ENCODE results near the gene AP3S2.

AP3S2 gene

GRCh38 chr15:89781891-89782618 lies 111.7 kb downstream of the AP3S2 start:
- no peaks in the 10 kb centered on the region for H3K9me2 ChIP-seq (replicated peaks; ENCODE audit: low read depth, low read length)
- H3F3A ChIP-seq (ENCODE audit: low read depth): no peaks in the 10 kb centered on the region
- no peaks in the 10 kb centered on the region for H3K9me3 ChIP-seq (ENCODE audit: insufficient read depth, low read depth, low read length)
- H3K36me3 ChIP-seq (ENCODE audit: insufficient read depth, low read length): no peaks in the 10 kb centered on the region
- H3K4me1 ChIP-seq (ENCODE audit: insufficient read depth, low read length, poor library complexity, severe bottlenecking): peaks cover 4% of the 10 kb centered on the region
- no peaks in the 10 kb centered on the region for H4K20me1 ChIP-seq (ENCODE audit: insufficient read depth, low read length, poor library complexity, severe bottlenecking)
- no peak overlapping the region for H3K9ac ChIP-seq (ENCODE audit: low read depth, low read length, poor library complexity, severe bottlenecking)
- H2AFZ ChIP-seq (ENCODE audit: low read length): no peak overlapping the region
- H3K4me2 ChIP-seq (ENCODE audit: low read depth, low read length, poor library complexity, severe bottlenecking): no peak overlapping the region
- H3K79me2 ChIP-seq (ENCODE audit: insufficient read depth, low read length): no peaks in the 10 kb centered on the region
- no peaks in the 10 kb centered on the region for H3K27me3 ChIP-seq (ENCODE audit: insufficient read depth, low read length, poor library complexity, severe bottlenecking)
- TF ChIP-seq EZH2phosphoT487 (IDR thresholded peaks at IDR 0.05; ENCODE audit: borderline replicate concordance): no peak
- no peak for TF ChIP-seq CTCF (conservative IDR thresholded peaks at IDR 0.05; ENCODE audit: low read length)
- H3K4me3 ChIP-seq (ENCODE audit: low read length, poor library complexity, severe bottlenecking): no peak overlapping the region

- H3K9ac ChIP-seq (ENCODE audit: low read depth, low read length, poor library complexity, severe bottlenecking): no peak overlapping the region
Observed at GRCh38 chr15:89781055-89781454, 112.7 kb downstream of the AP3S2 start.

GRCh38 chr15:89780601-89781000 lies 113.2 kb downstream of the AP3S2 start:
- H3K4me2 ChIP-seq (ENCODE audit: low read depth, low read length, poor library complexity, severe bottlenecking): no peak overlapping the region
- H3K9ac ChIP-seq (ENCODE audit: low read depth, low read length, poor library complexity, severe bottlenecking): no peak overlapping the region
- no peaks in the 10 kb centered on the region for H3K27me3 ChIP-seq (ENCODE audit: insufficient read depth, low read length, poor library complexity, severe bottlenecking)
- no peaks in the 10 kb centered on the region for H3K36me3 ChIP-seq (ENCODE audit: insufficient read depth, low read length)
- TF ChIP-seq EZH2phosphoT487 (IDR thresholded peaks at IDR 0.05; ENCODE audit: borderline replicate concordance) (no peak), CTCF (conservative IDR thresholded peaks at IDR 0.05; ENCODE audit: low read length) (no peak)
- H3K4me1 ChIP-seq (ENCODE audit: insufficient read depth, low read length, poor library complexity, severe bottlenecking): peaks cover 4% of the 10 kb centered on the region
- no peaks in the 10 kb centered on the region for H3K79me2 ChIP-seq (ENCODE audit: insufficient read depth, low read length)
- H3K9me3 ChIP-seq (ENCODE audit: insufficient read depth, low read depth, low read length): no peaks in the 10 kb centered on the region
- H3K9me2 ChIP-seq (replicated peaks; ENCODE audit: low read depth, low read length): no peaks in the 10 kb centered on the region
- no peaks in the 10 kb centered on the region for H4K20me1 ChIP-seq (ENCODE audit: insufficient read depth, low read length, poor library complexity, severe bottlenecking)
- H2AFZ ChIP-seq (ENCODE audit: low read length): no peak overlapping the region
- H3F3A ChIP-seq (ENCODE audit: low read depth): no peaks in the 10 kb centered on the region
- H3K4me3 ChIP-seq (ENCODE audit: low read length, poor library complexity, severe bottlenecking): no peak overlapping the region

More at GRCh38 chr15:89781055-89781454, 112.7 kb downstream of the AP3S2 start:
- no peak overlapping the region for H2AFZ ChIP-seq (ENCODE audit: low read length)
- no peaks in the 10 kb centered on the region for H3K79me2 ChIP-seq (ENCODE audit: insufficient read depth, low read length)
- no peaks in the 10 kb centered on the region for H3K9me2 ChIP-seq (replicated peaks; ENCODE audit: low read depth, low read length)
- H3K36me3 ChIP-seq (ENCODE audit: insufficient read depth, low read length): no peaks in the 10 kb centered on the region
- H3K9me3 ChIP-seq (ENCODE audit: insufficient read depth, low read depth, low read length): no peaks in the 10 kb centered on the region
- no peak overlapping the region for H3K4me2 ChIP-seq (ENCODE audit: low read depth, low read length, poor library complexity, severe bottlenecking)
- H3F3A ChIP-seq (ENCODE audit: low read depth): no peaks in the 10 kb centered on the region
- TF ChIP-seq EZH2phosphoT487 (IDR thresholded peaks at IDR 0.05; ENCODE audit: borderline replicate concordance) (no peak), CTCF (conservative IDR thresholded peaks at IDR 0.05; ENCODE audit: low read length) (no peak)
- H3K4me1 ChIP-seq (ENCODE audit: insufficient read depth, low read length, poor library complexity, severe bottlenecking): peaks cover 4% of the 10 kb centered on the region
- no peaks in the 10 kb centered on the region for H4K20me1 ChIP-seq (ENCODE audit: insufficient read depth, low read length, poor library complexity, severe bottlenecking)
- H3K4me3 ChIP-seq (ENCODE audit: low read length, poor library complexity, severe bottlenecking): no peak overlapping the region
- no peaks in the 10 kb centered on the region for H3K27me3 ChIP-seq (ENCODE audit: insufficient read depth, low read length, poor library complexity, severe bottlenecking)

All from Loucy (cell line).